K562 (cell line): ENCODE data around the gene RBM34.

Source experiments
- CTCF ChIP-seq, 3 experiments: IDR thresholded peaks in 2 of 3; conservative IDR thresholded peaks in 1 of 3; 2 replicates each; pipeline ENCODE4 v1.5.1; 2011 to 2012; ENCODE audit warnings: low read length in 3 of 3, mild to moderate bottlenecking in 3 of 3, control low read depth in 2 of 3, improper control_type of control experiment in 1 of 3, inconsistent platforms in 1 of 3, low read depth in 1 of 3, mixed read lengths in 1 of 3, moderate library complexity in 1 of 3; ENCODE audit not compliant: insufficient read depth in 2 of 3
- FOXK1 ChIP-seq: sonication (generic); formaldehyde crosslinking; IDR thresholded peaks from 2 replicates; pipeline ENCODE4 v1.8.0; 2022; ENCODE audit warnings: missing genetic modification reagents, mild to moderate bottlenecking, borderline replicate concordance
- KLF1 ChIP-seq: fragments of 450-650 bp; IDR thresholded peaks from 2 replicates; pipeline ENCODE4 v1.6.1; 2016; ENCODE audit warnings: missing genetic modification characterization, missing compliant biosample characterization
- L3MBTL2 ChIP-seq: fragments of 450-650 bp; IDR thresholded peaks from 2 replicates; pipeline ENCODE4 v1.6.1; 2016; ENCODE audit warnings: mild to moderate bottlenecking, moderate library complexity
- SIRT6 ChIP-seq: IDR thresholded peaks from one replicate; pipeline ENCODE4 v1.6.1; 2012; ENCODE audit warnings: low read depth, mild to moderate bottlenecking, control low read depth, inconsistent platforms, low read length, moderate library complexity
- ZNF3 ChIP-seq: fragments of 250-450 bp; sonication (Bioruptor Pico); IDR thresholded peaks from 2 replicates; pipeline ENCODE4 v1.5.0; 2021; ENCODE audit warnings: mild to moderate bottlenecking, moderate library complexity
- TF ChIP-seq, protein P1 (sequence below): sonication (generic); formaldehyde crosslinking; IDR thresholded peaks from 2 replicates; pipeline ENCODE4 v1.9.0; 2022; ENCODE audit warnings: mild to moderate bottlenecking, missing genetic modification reagents

DNA sequence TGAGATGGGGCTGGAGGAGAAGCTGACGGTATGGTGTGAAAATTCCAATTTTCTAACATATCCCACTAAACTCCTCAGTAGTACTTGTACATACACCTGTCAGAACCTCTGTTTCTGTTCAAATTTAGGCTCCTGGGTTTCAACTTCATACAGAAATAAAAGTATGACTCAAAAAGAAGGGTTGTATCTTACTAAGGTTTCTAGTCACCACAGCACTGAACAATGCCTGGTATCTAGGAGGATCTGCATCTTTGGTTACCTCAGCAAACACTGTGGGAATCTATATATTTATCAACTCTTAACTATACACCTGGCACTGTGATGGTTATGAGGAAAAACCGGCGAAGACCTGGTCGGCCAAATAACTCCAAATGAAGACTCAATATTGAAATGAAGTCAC is 13.8 kb downstream of the RBM34 start:
- TF ChIP-seq ZNF3 (CRISPR knock-in tag) (no peak), SIRT6 (no peak), FOXK1 (CRISPR knock-in tag) (no peak), CTCF (IDR thresholded peaks at IDR 0.05 in 2 of 3, conservative IDR thresholded peaks at IDR 0.05 in 1 of 3; ENCODE audit: insufficient read depth in 2 of 3, low read depth in 1 of 3, low read length in 3 of 3) (no peak), KLF1 (tag) (no peak), L3MBTL2 (no peak)
- TF ChIP-seq, protein P1, sequence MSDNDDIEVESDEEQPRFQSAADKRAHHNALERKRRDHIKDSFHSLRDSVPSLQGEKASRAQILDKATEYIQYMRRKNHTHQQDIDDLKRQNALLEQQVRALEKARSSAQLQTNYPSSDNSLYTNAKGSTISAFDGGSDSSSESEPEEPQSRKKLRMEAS (CRISPR knock-in tag): no peak
